Measurements from ENCODE around the gene SLC25A6. TPM values are rescaled to one million over a fixed set of nuclear protein-coding genes. Genes with fewer than 3 reads are reported as not detected.

Gene SLC25A6
- polyA plus RNA-seq, 1 donor from 2014 or later, result 184 TPM

GRCh38 chrX:1336331-1336943 lies 55.5 kb downstream of the SLC25A6 start, which contains the start of gene IL3RA (continued):
- TF ChIP-seq, protein P1, sequence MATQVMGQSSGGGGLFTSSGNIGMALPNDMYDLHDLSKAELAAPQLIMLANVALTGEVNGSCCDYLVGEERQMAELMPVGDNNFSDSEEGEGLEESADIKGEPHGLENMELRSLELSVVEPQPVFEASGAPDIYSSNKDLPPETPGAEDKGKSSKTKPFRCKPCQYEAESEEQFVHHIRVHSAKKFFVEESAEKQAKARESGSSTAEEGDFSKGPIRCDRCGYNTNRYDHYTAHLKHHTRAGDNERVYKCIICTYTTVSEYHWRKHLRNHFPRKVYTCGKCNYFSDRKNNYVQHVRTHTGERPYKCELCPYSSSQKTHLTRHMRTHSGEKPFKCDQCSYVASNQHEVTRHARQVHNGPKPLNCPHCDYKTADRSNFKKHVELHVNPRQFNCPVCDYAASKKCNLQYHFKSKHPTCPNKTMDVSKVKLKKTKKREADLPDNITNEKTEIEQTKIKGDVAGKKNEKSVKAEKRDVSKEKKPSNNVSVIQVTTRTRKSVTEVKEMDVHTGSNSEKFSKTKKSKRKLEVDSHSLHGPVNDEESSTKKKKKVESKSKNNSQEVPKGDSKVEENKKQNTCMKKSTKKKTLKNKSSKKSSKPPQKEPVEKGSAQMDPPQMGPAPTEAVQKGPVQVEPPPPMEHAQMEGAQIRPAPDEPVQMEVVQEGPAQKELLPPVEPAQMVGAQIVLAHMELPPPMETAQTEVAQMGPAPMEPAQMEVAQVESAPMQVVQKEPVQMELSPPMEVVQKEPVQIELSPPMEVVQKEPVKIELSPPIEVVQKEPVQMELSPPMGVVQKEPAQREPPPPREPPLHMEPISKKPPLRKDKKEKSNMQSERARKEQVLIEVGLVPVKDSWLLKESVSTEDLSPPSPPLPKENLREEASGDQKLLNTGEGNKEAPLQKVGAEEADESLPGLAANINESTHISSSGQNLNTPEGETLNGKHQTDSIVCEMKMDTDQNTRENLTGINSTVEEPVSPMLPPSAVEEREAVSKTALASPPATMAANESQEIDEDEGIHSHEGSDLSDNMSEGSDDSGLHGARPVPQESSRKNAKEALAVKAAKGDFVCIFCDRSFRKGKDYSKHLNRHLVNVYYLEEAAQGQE (IDR thresholded peaks at IDR 0.05; ENCODE audit: borderline replicate concordance), result no peak

Other genes starting within 250 kb of the SLC25A6 start
- gene CRLF2, start 179.5 kb downstream of the SLC25A6 start, polyA plus RNA-seq, result not detected in 2 replicates
- 0.73 TPM in 1 of 2 replicates, not detected in the other for gene CSF2RA, start 123.3 kb downstream of the SLC25A6 start, polyA plus RNA-seq
- not detected in 2 replicates for gene IL3RA, start 55.3 kb downstream of the SLC25A6 start, polyA plus RNA-seq
- gene ASMTL, start 60.8 kb upstream of the SLC25A6 start, polyA plus RNA-seq, result 21.5 and 25.9 TPM in 2 replicates
- not detected in 2 replicates for gene P2RY8, start 145.1 kb upstream of the SLC25A6 start, polyA plus RNA-seq
- 48.7 and 59.2 TPM in 2 replicates for gene AKAP17A, start 199.5 kb upstream of the SLC25A6 start, polyA plus RNA-seq
- gene ASMT, start 222.9 kb upstream of the SLC25A6 start, polyA plus RNA-seq, result 1.8 TPM in 1 of 2 replicates, not detected in the other